HG02981 (cell line): ENCODE results near the gene STYK1.
"Not testable (repeated sequence)": the region's sequence is repeated elsewhere in the genome, so short reads cannot be mapped to it uniquely, and the experiment has no call there.

ENCODE experiments used
- ATAC-seq: cut with Tn5 transposase; IDR thresholded peaks from one replicate; pipeline ENCODE4 v1.9.1; 2021; ENCODE audit warnings: mild to moderate bottlenecking, moderate library complexity; ENCODE audit not compliant: unreplicated experiment

Gene STYK1

DNA sequence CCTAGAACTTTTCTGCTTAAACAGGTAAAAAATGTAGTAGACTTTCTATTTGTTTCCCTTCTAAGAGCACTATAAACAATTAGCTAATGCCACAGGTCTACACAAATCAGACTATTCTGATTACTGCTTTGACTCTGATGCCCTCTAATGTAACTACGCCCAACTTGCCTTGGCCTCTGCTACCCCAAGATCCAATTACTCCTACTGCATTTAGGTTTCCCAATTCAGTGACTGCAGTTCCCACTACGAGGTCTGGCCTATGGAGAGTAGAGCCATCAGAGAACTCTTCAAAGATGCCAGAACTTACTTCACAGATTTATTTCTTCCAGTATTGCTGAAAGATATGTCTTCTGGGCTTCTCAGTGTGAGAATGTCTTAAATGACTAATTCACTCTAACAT, 15.3 kb upstream of the STYK1 start:
- ATAC-seq: no peak

- ATAC-seq: no peak
Measured at GRCh38 chr12:10688042-10688441, 14.2 kb upstream of the STYK1 start.

GRCh38 chr12:10672231-10672868, 1.5 kb downstream of the STYK1 start:
- ATAC-seq: no peak

- no peak for ATAC-seq
Measured at GRCh38 chr12:10669533-10669932, 4.3 kb downstream of the STYK1 start.

DNA sequence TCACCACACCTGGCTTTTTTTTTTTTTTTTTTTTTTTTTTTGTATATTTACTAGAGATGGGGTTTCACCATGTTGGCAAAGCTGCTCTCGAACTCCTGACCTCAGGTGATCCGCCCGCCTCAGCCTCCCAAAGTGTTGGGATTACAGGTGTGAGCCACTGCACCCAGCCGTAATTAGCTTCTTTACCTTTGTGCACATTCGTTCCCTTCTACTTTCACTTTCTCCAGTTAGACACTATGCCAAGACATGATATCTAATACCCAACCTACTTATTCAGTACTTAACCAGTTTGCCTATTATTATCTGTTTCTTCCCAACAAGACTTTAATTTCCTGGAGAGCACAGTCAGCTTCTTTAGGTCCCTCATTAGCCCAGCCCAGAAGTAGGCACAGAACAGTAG, 5.3 kb downstream of the STYK1 start:
- ATAC-seq: no peak

GRCh38 chr12:10667581-10667980, 6.3 kb downstream of the STYK1 start:
- no peak for ATAC-seq

GRCh38 chr12:10664499-10664898, 9.4 kb downstream of the STYK1 start:
- ATAC-seq: no peak

DNA sequence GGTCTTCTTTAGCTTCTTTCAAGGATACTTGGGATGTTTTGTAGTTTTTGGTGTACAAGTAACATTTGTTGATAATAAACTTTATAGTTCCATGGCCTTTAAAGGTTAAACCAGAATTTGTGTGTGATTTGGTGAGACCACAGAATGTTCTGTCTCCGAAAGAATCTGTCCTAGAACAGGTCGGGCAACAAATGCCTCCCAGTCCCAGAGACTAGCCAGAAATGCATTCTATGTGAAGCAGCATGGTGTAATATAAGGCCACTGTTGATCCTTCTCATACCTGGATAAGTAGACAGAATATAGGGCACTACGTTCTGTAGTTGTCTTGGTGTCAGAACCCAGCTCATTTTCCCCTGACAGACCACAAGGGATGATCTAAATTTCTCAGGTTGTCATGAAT, 10.0 kb downstream of the STYK1 start:
- no peak for ATAC-seq

- no peak for ATAC-seq
Measured at GRCh38 chr12:10661338-10661737, 12.5 kb downstream of the STYK1 start.

DNA sequence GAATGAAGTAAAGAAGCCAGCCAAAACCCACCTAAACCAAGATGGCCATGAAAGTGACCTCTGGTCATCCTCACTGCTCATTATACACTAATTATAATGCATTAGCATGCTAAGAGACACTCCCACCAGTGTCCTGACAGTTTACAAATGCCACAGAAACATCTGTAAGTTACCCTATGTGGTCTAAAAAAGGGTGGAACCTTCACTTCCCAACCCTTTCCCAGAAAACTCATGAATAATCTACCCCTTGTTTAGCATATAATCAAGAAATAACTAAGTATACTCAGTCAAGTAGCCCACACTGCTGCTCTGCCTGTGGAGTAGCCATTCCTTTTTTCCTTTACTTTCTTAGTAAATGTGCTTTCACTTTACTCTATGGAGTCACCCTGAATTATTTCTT, 19.8 kb downstream of the STYK1 start:
- no peak for ATAC-seq

GRCh38 chr12:10652192-10652591, 21.7 kb downstream of the STYK1 start:
- ATAC-seq: no peak

- ATAC-seq: not testable (repeated sequence)
Measured at GRCh38 chr12:10646576-10646975, 27.3 kb downstream of the STYK1 start.

- ATAC-seq: no peak
Measured at GRCh38 chr12:10645910-10646309, 27.9 kb downstream of the STYK1 start.

- ATAC-seq: no peak
Measured at GRCh38 chr12:10641735-10642500, 31.9 kb downstream of the STYK1 start.

GRCh38 chr12:10638728-10639127, 35.1 kb downstream of the STYK1 start:
- ATAC-seq: no peak

- ATAC-seq: no peak
Measured at GRCh38 chr12:10636611-10637010, 37.2 kb downstream of the STYK1 start.

DNA sequence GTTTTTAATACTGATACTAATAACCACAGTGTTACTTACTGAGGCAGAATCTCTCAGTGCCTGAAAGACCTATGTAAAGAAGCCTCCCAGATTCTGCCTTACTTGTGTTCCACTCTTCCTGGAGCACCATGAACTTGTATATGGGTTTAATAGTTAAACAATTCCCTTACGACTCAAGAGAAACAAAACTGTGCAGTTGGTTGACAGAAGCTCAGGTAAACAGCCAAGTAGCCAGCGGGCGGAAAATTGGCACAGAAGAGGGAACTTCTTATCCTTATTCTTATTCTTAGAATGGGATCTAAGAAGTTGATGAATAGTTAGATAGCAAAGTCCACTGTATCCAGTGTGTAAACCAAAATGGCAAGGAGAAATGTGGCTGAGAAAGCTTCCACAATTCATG, 37.7 kb downstream of the STYK1 start:
- ATAC-seq: no peak

GRCh38 chr12:10635306-10635705, 38.5 kb downstream of the STYK1 start:
- ATAC-seq: no peak

DNA sequence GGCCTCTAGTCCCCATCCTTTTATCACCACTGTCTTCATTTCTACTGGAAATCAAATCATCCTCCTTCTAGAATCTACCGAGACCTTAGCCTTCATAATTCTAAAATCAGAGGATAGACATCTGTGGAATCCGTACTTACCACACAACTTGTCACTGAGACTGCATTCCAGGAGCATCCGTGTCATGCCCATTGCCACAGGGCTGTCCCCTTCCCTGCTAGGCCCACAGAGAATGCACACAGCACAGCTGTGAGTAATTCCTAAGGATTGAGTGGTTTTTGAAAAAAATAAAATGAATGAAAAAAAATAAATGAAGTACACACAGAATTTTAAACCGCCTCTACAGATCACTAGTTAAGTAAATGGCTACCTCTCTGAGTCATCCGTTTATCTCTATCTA, 39.4 kb downstream of the STYK1 start:
- ATAC-seq: no peak

- no peak for ATAC-seq
Measured at GRCh38 chr12:10633541-10633940, 40.3 kb downstream of the STYK1 start.

GRCh38 chr12:10632226-10632625, 41.6 kb downstream of the STYK1 start:
- ATAC-seq: no peak

DNA sequence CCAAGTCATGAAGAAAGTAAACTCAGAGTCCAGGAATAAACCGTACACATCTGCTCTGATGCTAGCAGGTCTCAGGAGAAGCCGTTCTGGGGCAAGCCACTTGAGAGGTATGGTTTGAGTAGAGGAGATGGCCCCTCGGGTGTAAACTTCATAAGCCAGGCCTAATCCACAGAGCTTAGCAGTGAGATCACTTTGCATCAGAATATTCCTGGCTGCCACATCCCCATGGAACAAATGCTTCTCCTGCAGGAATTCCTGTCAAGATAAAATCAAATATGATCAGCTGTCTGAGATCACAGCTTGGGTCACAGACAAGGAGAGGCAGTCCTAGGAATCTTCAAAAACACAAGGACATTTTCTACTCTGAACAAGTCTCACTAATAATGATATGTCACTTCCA, 49.2 kb downstream of the STYK1 start:
- no peak for ATAC-seq

DNA sequence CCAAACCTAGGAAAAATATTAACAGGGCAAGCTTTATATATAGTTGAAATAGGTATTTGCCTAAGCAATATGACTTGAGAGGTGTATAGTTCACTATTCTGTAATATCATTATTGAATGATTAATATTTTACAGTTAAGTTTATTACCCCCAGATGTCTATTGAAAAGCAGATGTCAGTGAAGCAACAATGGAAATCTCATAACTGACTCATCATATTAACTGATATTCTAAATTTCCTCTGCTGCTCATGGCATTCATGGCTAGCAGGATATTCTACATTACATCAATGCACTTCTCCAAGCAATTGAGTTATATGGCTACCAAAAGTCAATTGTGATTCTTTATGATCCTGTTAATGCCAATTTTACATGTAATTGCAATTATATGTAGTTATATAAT, 50.7 kb downstream of the STYK1 start:
- no peak for ATAC-seq
